ENCODE data around the gene TRAPPC6A. TPM values are rescaled to one million over a fixed set of nuclear protein-coding genes. Genes with fewer than 3 reads are reported as not detected.

The TRAPPC6A gene
- total and polyA plus RNA-seq, 11 donors: 7.7 to 22.8 (median 18.6) TPM

DNA sequence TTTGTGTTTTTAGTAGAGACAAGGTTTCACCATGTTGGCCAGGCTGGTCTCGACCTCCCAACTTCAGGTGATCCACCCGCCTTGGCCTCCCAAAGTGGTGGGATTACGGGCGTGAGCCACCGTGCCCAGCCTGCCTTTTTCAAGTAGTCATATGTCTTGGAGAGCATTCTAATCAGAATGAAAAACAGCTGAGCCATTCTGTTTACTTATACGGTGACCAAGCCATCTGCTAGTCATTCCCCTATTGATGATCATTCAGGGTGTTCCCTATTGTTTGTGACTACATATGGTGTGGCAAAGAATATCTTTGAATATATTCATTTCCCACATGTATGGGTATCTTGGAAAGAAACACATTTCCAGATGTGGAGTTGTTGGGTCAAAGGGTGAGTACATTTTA lies 17.7 kb upstream of the TRAPPC6A start:
- DNase-seq: no peak
- H3K4me3 ChIP-seq: no peak overlapping the region
- H3K4me1 ChIP-seq: no peaks in the 10 kb centered on the region
- WGBS, 4 donors: 75 to 88% (median 85%) methylated on average over 6 of the region's 6 CpGs
- TF ChIP-seq, protein P1, sequence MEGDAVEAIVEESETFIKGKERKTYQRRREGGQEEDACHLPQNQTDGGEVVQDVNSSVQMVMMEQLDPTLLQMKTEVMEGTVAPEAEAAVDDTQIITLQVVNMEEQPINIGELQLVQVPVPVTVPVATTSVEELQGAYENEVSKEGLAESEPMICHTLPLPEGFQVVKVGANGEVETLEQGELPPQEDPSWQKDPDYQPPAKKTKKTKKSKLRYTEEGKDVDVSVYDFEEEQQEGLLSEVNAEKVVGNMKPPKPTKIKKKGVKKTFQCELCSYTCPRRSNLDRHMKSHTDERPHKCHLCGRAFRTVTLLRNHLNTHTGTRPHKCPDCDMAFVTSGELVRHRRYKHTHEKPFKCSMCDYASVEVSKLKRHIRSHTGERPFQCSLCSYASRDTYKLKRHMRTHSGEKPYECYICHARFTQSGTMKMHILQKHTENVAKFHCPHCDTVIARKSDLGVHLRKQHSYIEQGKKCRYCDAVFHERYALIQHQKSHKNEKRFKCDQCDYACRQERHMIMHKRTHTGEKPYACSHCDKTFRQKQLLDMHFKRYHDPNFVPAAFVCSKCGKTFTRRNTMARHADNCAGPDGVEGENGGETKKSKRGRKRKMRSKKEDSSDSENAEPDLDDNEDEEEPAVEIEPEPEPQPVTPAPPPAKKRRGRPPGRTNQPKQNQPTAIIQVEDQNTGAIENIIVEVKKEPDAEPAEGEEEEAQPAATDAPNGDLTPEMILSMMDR (IDR thresholded peaks at IDR 0.05): no peak
- no peak for TF ChIP-seq POLR2A (IDR thresholded peaks at IDR 0.05)
- ATAC-seq: no peak
- intact Hi-C loops (cut with DNase I): loop anchor here in 1 of 10 donors (10.0 kb wide), 1 partner anchor 149 kb away; the partner anchor contains the start of gene KLC3
- no peak overlapping the region for H3K27ac ChIP-seq
- H3K27me3 ChIP-seq: no peaks in the 10 kb centered on the region
- H3K36me3 ChIP-seq: no peaks in the 10 kb centered on the region
- no peaks in the 10 kb centered on the region for H3K9me3 ChIP-seq

DNA sequence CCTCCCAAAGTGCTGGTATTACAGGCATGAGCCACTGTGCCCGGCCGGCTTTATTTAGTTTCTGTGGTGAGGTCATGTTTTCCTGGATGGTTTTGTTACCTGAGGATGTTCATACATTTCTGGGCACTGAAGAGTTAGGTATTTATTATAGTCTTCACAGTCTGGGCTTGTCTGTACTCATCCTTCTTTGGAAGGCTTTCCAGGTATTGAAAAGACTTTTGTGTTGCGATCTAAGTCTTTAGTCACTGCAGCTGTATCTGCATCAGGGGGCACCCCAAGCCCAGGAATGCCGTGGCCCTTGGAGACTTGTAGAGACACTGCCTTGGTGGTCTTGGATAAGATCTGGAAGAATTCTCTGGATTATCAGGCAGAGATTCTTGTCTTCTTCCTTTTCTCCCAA lies 13.3 kb upstream of the TRAPPC6A start:
- DNase-seq: no peak
- H3K4me3 ChIP-seq: no peak overlapping the region
- TF ChIP-seq POLR2A (IDR thresholded peaks at IDR 0.05): no peak
- TF ChIP-seq, protein P1 (IDR thresholded peaks at IDR 0.05): no peak
- peaks cover 0 to 9% (median 0%) of the 10 kb centered on the region in 12 donors for H3K9me3 ChIP-seq
- H3K4me1 ChIP-seq: no peaks in the 10 kb centered on the region
- H3K27me3 ChIP-seq: no peaks in the 10 kb centered on the region
- WGBS, 4 donors: 87 to 94% (median 93%) methylated on average over 4 of the region's 4 CpGs
- H3K27ac ChIP-seq: no peak overlapping the region
- H3K36me3 ChIP-seq: peaks cover 0 to 5% (median 0%) of the 10 kb centered on the region in 9 donors
- intact Hi-C loops (cut with DNase I): loop anchor here in 1 of 10 donors (10.0 kb wide), 1 partner anchor 153 kb away; the partner anchor contains the start of gene KLC3
- no peak for ATAC-seq

DNA sequence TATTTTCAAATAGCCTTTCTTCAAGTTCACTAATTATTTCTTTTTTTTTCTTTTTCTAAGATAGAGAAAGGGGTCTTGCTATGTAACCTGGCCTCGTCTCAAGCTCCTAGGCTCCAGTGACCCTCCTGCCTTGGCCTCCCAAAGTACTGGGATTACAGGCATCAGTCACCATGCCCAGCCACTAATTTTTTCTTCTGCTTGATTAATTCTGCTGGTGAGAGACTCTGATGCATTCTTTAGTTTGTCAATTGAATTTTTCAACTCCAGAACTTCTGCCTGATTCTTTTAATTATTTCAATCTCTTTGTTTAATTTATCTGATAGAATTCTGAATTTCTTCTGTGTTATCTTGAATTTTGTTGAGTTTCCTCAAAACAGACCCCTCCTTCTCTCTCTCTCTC lies 11.9 kb upstream of the TRAPPC6A start:
- DNase-seq: no peak
- TF ChIP-seq, protein P1 (IDR thresholded peaks at IDR 0.05): no peak
- TF ChIP-seq POLR2A (IDR thresholded peaks at IDR 0.05): no peak
- Histone ChIP-seq H3K27me3 (no peaks in the 10 kb centered on the region), H3K4me3 (no peak overlapping the region), H3K27ac (no peak overlapping the region), H3K4me1 (peaks cover 0 to under 1% (median 0%) of the 10 kb centered on the region in 12 donors), H3K9me3 (peaks cover 0 to 9% (median 0%) of the 10 kb centered on the region in 12 donors), H3K36me3 (peaks cover 0 to 5% (median 0%) of the 10 kb centered on the region in 9 donors)
- intact Hi-C loops (cut with DNase I): loop anchor here in 3 of 10 donors (10.0 kb wide), 3 partner anchors 55 to 175 kb away; partner anchors contain the start of genes EXOC3L2 (in 1 of the 3) and KLC3 (in 1 of the 3)
- 78 to 90% (median 83%) methylated on average over 1 of the region's 1 CpG for WGBS, 4 donors
- ATAC-seq: no peak

DNA sequence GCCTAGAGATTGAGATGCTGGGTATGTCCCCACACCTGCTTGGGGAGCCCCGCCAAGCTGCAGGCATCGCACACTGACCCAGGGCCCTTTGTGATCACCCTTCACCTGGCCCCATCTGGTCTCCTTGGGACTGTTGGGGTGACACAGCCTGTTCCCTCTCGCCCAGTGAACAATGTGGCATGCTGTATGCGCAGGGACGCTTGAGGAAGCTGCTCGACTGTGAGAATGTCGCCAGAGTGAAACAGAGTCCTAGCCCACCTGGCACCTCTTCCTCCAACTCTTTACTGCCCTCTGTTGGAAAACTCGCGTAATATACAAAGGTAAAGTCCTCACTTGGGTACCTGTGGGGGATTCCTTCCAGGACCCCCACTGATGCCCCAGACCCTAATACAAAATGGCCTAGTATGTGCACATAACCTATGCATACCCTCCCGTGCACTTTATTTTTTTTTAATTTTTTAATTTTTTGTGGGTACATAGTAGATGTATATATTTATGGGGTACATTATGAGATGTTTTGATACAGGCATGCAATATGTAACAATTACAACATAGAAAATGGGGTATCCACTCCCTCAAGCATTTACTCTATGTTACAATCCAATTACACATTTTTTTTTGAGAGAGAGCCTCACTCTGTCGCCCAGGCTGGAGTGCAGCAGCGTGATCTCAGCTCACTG lies 9.5 kb upstream of the TRAPPC6A start:
- Histone ChIP-seq H3K4me3 (no peak overlapping the region), H3K4me1 (peaks cover 0 to 16% (median 0%) of the 10 kb centered on the region in 12 donors), H3K9me3 (peaks cover 0 to 9% (median 0%) of the 10 kb centered on the region in 12 donors), H3K27ac (no peak overlapping the region), H3K36me3 (peaks cover 0 to 5% (median 0%) of the 10 kb centered on the region in 9 donors), H3K27me3 (no peaks in the 10 kb centered on the region)
- ATAC-seq: peak in 2 of 4 donors; percentile 42 to 45
- WGBS, 4 donors: 32 to 44% (median 38%) methylated on average over 10 to 12 of the region's 12 CpGs
- intact Hi-C loops (cut with DNase I): loop anchor here in 2 of 10 donors (10.0 kb wide), 2 partner anchors 57 to 173 kb away; partner anchors contain the start of gene EXOC3L2 (in 1 of the 2)
- DNase-seq: peak in 1 of 5 donors; percentile 35
- TF ChIP-seq, protein P1 (IDR thresholded peaks at IDR 0.05): peak; percentile 34 to 63 (median 54)
- no peak for TF ChIP-seq POLR2A (IDR thresholded peaks at IDR 0.05)
